Endothelial cell of umbilical vein (primary cell): ENCODE measurements around the gene USP34. TPM values are rescaled to one million over a fixed set of nuclear protein-coding genes. Genes with fewer than 3 reads are reported as not detected.

Source experiments
- BruUV-seq: library from RNA; stranded (reverse); fragments of 400-500 nt; replicated peaks from 2 replicates; lab custom pipeline; 2021; lab: Mats Ljungman, UMichigan
- CTCF ChIA-PET: fragments of 300-600, 350-600 bp; sonication (Branson Sonifier 250); formaldehyde crosslinking; loops from one replicate; lab custom pipeline; 2021; ENCODE audit warnings: antibody characterized with exemption, inconsistent platforms; lab: Charles Lee
- POLR2A ChIA-PET: fragments of 300-600, 350-600 bp; sonication (Branson Sonifier 250); formaldehyde crosslinking; loops from one replicate; lab custom pipeline; 2021; ENCODE audit warnings: antibody characterized with exemption, inconsistent platforms; lab: Charles Lee
- DNase-seq: peaks from one replicate; pipeline ENCODE4 v3.0.0-alpha.2; 2011; ENCODE audit warnings: low read depth, low spot score
- FAIRE-seq: peaks from 2 replicates; lab custom pipeline; 2011; peaks lifted over from hg19 to GRCh38; lab: Jason Lieb, UNC
- H2AFZ ChIP-seq: 2 replicates; pipeline ENCODE4 v1.6.0; 2012; ENCODE audit warnings: low read depth, low read length, control low read depth, inconsistent platforms
- H3K27ac ChIP-seq: 2 replicates; pipeline ENCODE4 v1.5.1; 2011; ENCODE audit warnings: low read depth, mild to moderate bottlenecking, control low read depth, low read length, moderate library complexity; ENCODE audit not compliant: insufficient read depth
- H3K27me3 ChIP-seq, 2 experiments: 2 replicates each; pipeline versions ENCODE4 v1.6.0 to v1.6.1; 2011; ENCODE audit warnings: low read length in 2 of 2, mixed read lengths in 1 of 2; ENCODE audit not compliant: control insufficient read depth in 2 of 2, insufficient read depth in 2 of 2
- H3K36me3 ChIP-seq, 2 experiments: 2 replicates in 1 of 2; 3 replicates in 1 of 2; pipeline ENCODE4 v1.5.1; 2011; ENCODE audit warnings: low read length in 2 of 2, mild to moderate bottlenecking in 1 of 2, moderate library complexity in 1 of 2; ENCODE audit not compliant: control insufficient read depth in 2 of 2, insufficient read depth in 2 of 2; ENCODE audit errors: extremely low read depth in 1 of 2
- H3K4me1 ChIP-seq: 3 replicates; pipeline ENCODE4 v1.5.1; 2011; ENCODE audit warnings: mild to moderate bottlenecking, low read length; ENCODE audit not compliant: control insufficient read depth, insufficient read depth; ENCODE audit errors: extremely low read depth
- H3K4me2 ChIP-seq: 2 replicates; pipeline ENCODE4 v1.6.1; 2011; ENCODE audit warnings: low read length, control low read depth, mixed read lengths; ENCODE audit not compliant: insufficient read depth
- H3K4me3 ChIP-seq, 3 experiments: fragments of 200-600 bp in 1 of 3; sonication (generic), shearing (Covaris generic) in 1 of 3; replicated peaks in 1 of 3; 2 replicates each; pipeline ENCODE4 v1.5.1; 2011 to 2016; ENCODE audit warnings: control low read depth in 3 of 3, low read length in 3 of 3, mild to moderate bottlenecking in 2 of 3, inconsistent platforms in 1 of 3, low read depth in 1 of 3, moderate library complexity in 1 of 3; ENCODE audit not compliant: insufficient read depth in 1 of 3
- H3K79me2 ChIP-seq: 2 replicates; pipeline ENCODE4 v1.6.0; 2012; ENCODE audit warnings: low read length, inconsistent platforms; ENCODE audit not compliant: control insufficient read depth, insufficient read depth
- H3K9ac ChIP-seq: replicated peaks from 2 replicates; pipeline ENCODE3; 2011; ENCODE audit warnings: low read length, control low read depth; ENCODE audit not compliant: insufficient read depth; ENCODE audit errors: extremely low read depth
- H3K9me1 ChIP-seq: replicated peaks from 3 replicates; pipeline ENCODE4 v1.6.0; 2011; ENCODE audit warnings: mild to moderate bottlenecking, low read length; ENCODE audit not compliant: control insufficient read depth, insufficient read depth; ENCODE audit errors: extremely low read depth
- H3K9me3 ChIP-seq: replicated peaks from 2 replicates; pipeline ENCODE4 v1.5.1; 2012; ENCODE audit warnings: low read length, inconsistent platforms; ENCODE audit not compliant: control insufficient read depth, insufficient read depth
- H4K20me1 ChIP-seq: replicated peaks from 2 replicates; pipeline ENCODE3; 2011; ENCODE audit warnings: mild to moderate bottlenecking, low read length; ENCODE audit not compliant: control insufficient read depth, insufficient read depth; ENCODE audit errors: extremely low read depth
- CTCF ChIP-seq, 2 donors: IDR thresholded peaks; 1 replicate in 1 of 2; 2 replicates in 1 of 2; pipeline ENCODE4 v1.5.1; 2011; ENCODE audit warnings: low read length in 2 of 2, mild to moderate bottlenecking in 2 of 2, moderate library complexity in 2 of 2, control low read depth in 1 of 2, inconsistent platforms in 1 of 2, low read depth in 1 of 2; ENCODE audit not compliant: insufficient read depth in 1 of 2; ENCODE audit errors: extremely low read depth in 1 of 2
- EZH2 ChIP-seq: IDR thresholded peaks from 2 replicates; pipeline ENCODE4 v1.6.1; 2012; ENCODE audit warnings: borderline replicate concordance, low read depth, mild to moderate bottlenecking, moderate library complexity, low read length, inconsistent platforms; ENCODE audit not compliant: severe bottlenecking
- FOS ChIP-seq: IDR thresholded peaks from 2 replicates; pipeline ENCODE4 v1.6.1; 2011; ENCODE audit warnings: mild to moderate bottlenecking, low read length, moderate library complexity, borderline replicate concordance; ENCODE audit not compliant: insufficient read depth
- GATA2 ChIP-seq: IDR thresholded peaks from 2 replicates; pipeline ENCODE4 v1.7.0; 2011; ENCODE audit warnings: low read depth, mild to moderate bottlenecking, moderate library complexity, mixed read lengths, low read length; ENCODE audit not compliant: insufficient read length, insufficient read depth
- JUN ChIP-seq: IDR thresholded peaks from 2 replicates; pipeline ENCODE4 v1.6.1; 2011; ENCODE audit warnings: borderline replicate concordance, low read depth; ENCODE audit not compliant: insufficient read length, insufficient read depth
- MAX ChIP-seq: IDR thresholded peaks from 2 replicates; pipeline ENCODE4 v1.6.1; 2011; ENCODE audit not compliant: insufficient read depth, insufficient read length
- MYC ChIP-seq: IDR thresholded peaks from one replicate; pipeline ENCODE4 v1.6.1; 2011; ENCODE audit warnings: mild to moderate bottlenecking, low read depth, low read length
- POLR2A ChIP-seq: IDR thresholded peaks from 2 replicates; pipeline ENCODE4 v1.6.1; 2012; ENCODE audit warnings: low read depth, mild to moderate bottlenecking, control low read depth, low read length
- POLR2AphosphoS5 ChIP-seq: IDR thresholded peaks from 2 replicates; pipeline ENCODE4 v1.6.1; 2012; ENCODE audit warnings: low read depth, mild to moderate bottlenecking, control low read depth, low read length, moderate library complexity; ENCODE audit not compliant: insufficient read depth
- dilution Hi-C: fragments of 300-500 bp; cut with MboI; formaldehyde crosslinking; loops from one replicate; pipeline ENCODE4 v1.15.0; 2019; ENCODE audit warnings: low sequenced_read_pairs; ENCODE audit not compliant: extremely low pct_ligation_motif_present
- intact Hi-C: fragments of 100-400 bp; cut with micrococcal nuclease; formaldehyde crosslinking; loops from one replicate; pipeline ENCODE4 v1.10.0; 2022
- polyA plus RNA-seq, 4 experiments: library from polyadenylated mRNA; depleted of rRNA in 3 of 4; stranded (reverse) in 3 of 4; unstranded in 1 of 4; fragments of >200 nt; gene quantifications; 2 replicates each; pipeline versions ENCODE4 v1.2.1 to v1.2.3, GENCODE V29; 2011 to 2012; ENCODE audit warnings: missing spikeins in 1 of 4
- total RNA-seq: library from RNA; stranded (reverse); gene quantifications from 2 replicates; pipeline ENCODE4 v1.2.3, GENCODE V29; 2021

USP34 gene
- total and polyA plus RNA-seq, 2 donors (not counting 3 experiments of a cell fraction or from before 2014, with no cell fraction given) = 46.3 to 96.9 TPM

GRCh38 chr2:61247204-61247812 is 223.6 kb downstream of the USP34 start:
- Histone ChIP-seq H3K4me2 (no peak overlapping the region), H3K27me3 (no peaks in the 10 kb centered on the region), H3K4me3 (no peak overlapping the region), H3K79me2 (no peaks in the 10 kb centered on the region), H3K9ac (no peak overlapping the region), H3K9me3 (no peaks in the 10 kb centered on the region), H3K27ac (no peak overlapping the region), H4K20me1 (no peaks in the 10 kb centered on the region), H3K4me1 (peaks cover 7% of the 10 kb centered on the region), H2AFZ (no peak overlapping the region), H3K9me1 (no peaks in the 10 kb centered on the region), H3K36me3 (peaks cover 8 to 10% of the 10 kb centered on the region in 2 experiments)
- dilution Hi-C loops (no loop called here), intact Hi-C loops (no loop called here)
- no TSS peak for BruUV-seq
- TF ChIP-seq MAX (no peak), POLR2A (no peak), CTCF (IDR thresholded peaks at IDR 0.05; ENCODE audit: extremely low read depth in 1 of 2, insufficient read depth in 1 of 2, low read depth in 1 of 2, low read length in 2 of 2) (no peak), JUN (no peak), POLR2AphosphoS5 (no peak), FOS (no peak), MYC (no peak), EZH2 (no peak), GATA2 (no peak)
- FAIRE-seq = no peak
- DNase-seq = no peak
- ChIA-PET CTCF (no interaction called here), POLR2A (no interaction called here)
